K562 (cell line): ENCODE measurements around the gene AGO3. TPM values are rescaled to one million over a fixed set of nuclear protein-coding genes. Genes with fewer than 3 reads are reported as not detected.

Experiments
- ARID1B ChIP-seq: fragments of 450-650 bp; IDR thresholded peaks from 2 replicates; pipeline ENCODE4 v1.6.1; 2016; ENCODE audit warnings: antibody characterized with exemption, mild to moderate bottlenecking, inconsistent platforms
- DACH1 ChIP-seq: fragments of 450-650 bp; IDR thresholded peaks from 2 replicates; pipeline ENCODE4 v1.6.1; 2018; ENCODE audit not compliant: partially characterized antibody
- EP400 ChIP-seq: fragments of 450-650 bp; IDR thresholded peaks from 2 replicates; pipeline ENCODE4 v1.6.1; 2017; ENCODE audit warnings: antibody characterized with exemption, mild to moderate bottlenecking, moderate library complexity
- EZH2 ChIP-seq: IDR thresholded peaks from 2 replicates; pipeline ENCODE4 v1.6.1; 2012; ENCODE audit warnings: low read depth, mild to moderate bottlenecking, inconsistent platforms, low read length, borderline replicate concordance
- GATAD2B ChIP-seq: fragments of 450-650 bp; IDR thresholded peaks from 2 replicates; pipeline ENCODE4 v1.6.1; 2017; ENCODE audit warnings: mild to moderate bottlenecking, borderline replicate concordance
- GTF2F1 ChIP-seq: IDR thresholded peaks from 2 replicates; pipeline ENCODE4 v1.6.1; 2011; ENCODE audit warnings: low read depth, low read length, improper control_type of control experiment
- HMG20A ChIP-seq: fragments of 450-650 bp; formaldehyde crosslinking; conservative IDR thresholded peaks from 2 replicates; pipeline ENCODE4 v1.4.0; 2020; ENCODE audit warnings: mild to moderate bottlenecking, mixed read lengths
- HNRNPUL1 ChIP-seq: fragments of 200-400 bp; formaldehyde crosslinking; IDR thresholded peaks from 2 replicates; pipeline ENCODE4 v1.6.1; 2017; ENCODE audit warnings: low read length
- KDM2B ChIP-seq: fragments of 250-450 bp; sonication (Bioruptor Pico); IDR thresholded peaks from 2 replicates; pipeline ENCODE4 v1.8.0; 2021; ENCODE audit warnings: mild to moderate bottlenecking, moderate library complexity
- MAFK ChIP-seq: IDR thresholded peaks from 2 replicates; pipeline ENCODE4 v1.6.1; 2011; ENCODE audit warnings: low read length, improper control_type of control experiment
- MAZ ChIP-seq, 2 experiments: fragments of 450-650 bp in 1 of 2; sonication (generic) in 1 of 2; formaldehyde crosslinking; IDR thresholded peaks in 1 of 2; conservative IDR thresholded peaks in 1 of 2; 2 replicates each; pipeline versions ENCODE4 v1.4.0 to v1.5.0; 2020; ENCODE audit warnings: mild to moderate bottlenecking in 1 of 2, missing genetic modification reagents in 1 of 2
- MXI1 ChIP-seq: IDR thresholded peaks from 2 replicates; pipeline ENCODE4 v1.6.1; 2011; ENCODE audit warnings: low read depth, mild to moderate bottlenecking, improper control_type of control experiment, low read length
- NFE2L1 ChIP-seq: fragments of 450-650 bp; IDR thresholded peaks from 2 replicates; pipeline ENCODE4 v1.6.1; 2016; ENCODE audit warnings: missing genetic modification characterization, low read depth, mild to moderate bottlenecking, missing compliant biosample characterization, moderate library complexity, borderline replicate concordance
- PHF20 ChIP-seq: fragments of 450-650 bp; IDR thresholded peaks from 2 replicates; pipeline ENCODE4 v1.6.1; 2018; ENCODE audit not compliant: partially characterized antibody
- PHTF2 ChIP-seq: fragments of 250-450 bp; sonication (Bioruptor Pico); IDR thresholded peaks from 2 replicates; pipeline ENCODE4 v1.5.0; 2021; ENCODE audit warnings: mild to moderate bottlenecking
- SMAD4 ChIP-seq: fragments of 250-450 bp; sonication (Bioruptor Pico); conservative IDR thresholded peaks from 2 replicates; pipeline ENCODE4 v1.8.0; 2021; ENCODE audit warnings: inconsistent platforms, mild to moderate bottlenecking, moderate library complexity
- ZNF197 ChIP-seq: fragments of 200-800 bp; sonication (Bioruptor generic); IDR thresholded peaks from 2 replicates; pipeline ENCODE4 v1.6.1; 2016; ENCODE audit warnings: low read depth, missing genetic modification characterization, missing compliant biosample characterization
- ZNF324 ChIP-seq: fragments of 250-450 bp; sonication (Bioruptor Pico); IDR thresholded peaks from 2 replicates; pipeline ENCODE4 v1.4.0; 2020; ENCODE audit warnings: mild to moderate bottlenecking
- ZNF384 ChIP-seq: IDR thresholded peaks from 2 replicates; pipeline ENCODE4 v1.6.1; 2012; ENCODE audit warnings: low read depth, low read length, improper control_type of control experiment
- polyA plus RNA-seq, 8 experiments: library from polyadenylated mRNA; depleted of rRNA in 4 of 8; stranded (reverse) in 5 of 8; unstranded in 3 of 8; fragments of >200 nt; fragmentation: Nextera tagmentation in 2 of 8; fragmentation: Illumina TruSeq in 1 of 8; extraction: Ambion mirVana in 2 of 8; extraction: Trizol in 1 of 8; gene quantifications; 2 replicates each; pipeline versions ENCODE4 v1.2.1 to v1.2.3, GENCODE V29; 2011 to 2014; ENCODE audit warnings: inconsistent platforms in 1 of 8, missing spikeins in 1 of 8
- total RNA-seq, 7 experiments: library from RNA; depleted of rRNA in 6 of 7; stranded (reverse); fragments of >200 nt in 6 of 7; fragmentation: Illumina TruSeq in 2 of 7; extraction: Trizol in 2 of 7; gene quantifications; 2 replicates each; pipeline versions ENCODE4 v1.2.1 to v1.2.3, GENCODE V29; 2011 to 2021; ENCODE audit warnings: low replicate concordance in 1 of 7
- TF ChIP-seq, protein P1 (sequence below), 2 experiments: fragments of 450-650 bp; conservative IDR thresholded peaks; 2 replicates each; pipeline ENCODE4 v1.6.1; 2017; ENCODE audit warnings: mild to moderate bottlenecking in 2 of 2, moderate library complexity in 2 of 2
- TF ChIP-seq, protein P2 (sequence below): fragments of 450-650 bp; formaldehyde crosslinking; IDR thresholded peaks from 2 replicates; pipeline ENCODE4 v1.4.0; 2022; ENCODE audit warnings: missing genetic modification characterization
- TF ChIP-seq, protein P3 (sequence below): fragments of 450-650 bp; formaldehyde crosslinking; IDR thresholded peaks from 2 replicates; pipeline ENCODE4 v1.4.0; 2022; ENCODE audit warnings: missing genetic modification characterization
- TF ChIP-seq, protein P4 (sequence below): fragments of 450-650 bp; IDR thresholded peaks from 2 replicates; pipeline ENCODE4 v1.6.1; 2014; ENCODE audit warnings: low read depth, mild to moderate bottlenecking, moderate library complexity, borderline replicate concordance

Gene AGO3
- total and polyA plus RNA-seq, 9 of the 15 experiments (the other 6 are each of a cell fraction or from before 2014, with no cell fraction given) = 4.5 to 41.5 (median 22.7) TPM

DNA sequence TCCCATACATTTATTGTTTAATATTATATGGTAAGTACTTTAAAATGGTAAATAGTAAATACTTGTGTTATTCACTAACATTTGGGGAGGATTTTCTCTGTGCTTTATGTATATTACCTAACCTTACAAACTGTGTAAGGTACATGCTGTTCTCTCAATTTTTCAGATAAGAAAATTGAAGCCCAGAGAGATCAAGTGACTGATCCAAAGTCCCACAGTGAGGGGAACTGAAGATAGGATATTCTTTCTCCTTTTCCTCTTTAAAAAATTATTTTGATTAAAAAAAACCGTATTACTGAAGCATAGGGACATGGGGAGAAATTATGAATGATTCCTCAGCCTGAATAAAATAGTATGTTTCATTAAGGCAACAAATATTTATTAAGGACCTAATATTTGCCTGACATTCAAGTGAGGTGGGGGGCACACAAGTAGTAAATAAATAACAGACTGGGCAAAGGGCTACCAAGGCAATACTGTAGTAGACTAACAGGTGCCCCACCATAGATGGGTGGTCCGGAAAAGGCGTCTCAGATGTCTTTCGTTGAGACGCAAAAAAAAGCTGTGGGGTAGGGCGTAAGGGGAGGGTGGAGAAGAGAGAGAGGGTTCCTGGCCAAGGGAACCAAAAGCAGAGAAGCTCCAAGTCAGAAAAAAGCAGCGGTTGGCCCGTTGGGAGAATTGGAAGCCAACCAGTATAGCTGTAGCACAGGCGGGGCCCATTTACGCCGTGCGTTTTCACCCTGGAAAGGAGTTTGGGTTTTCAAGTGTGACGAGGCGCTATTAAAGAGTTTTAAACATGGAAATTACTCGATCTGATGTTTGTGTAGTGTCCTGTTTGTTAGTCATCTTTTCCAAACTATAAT, 944 bp upstream of the AGO3 start (continued):
- peak; percentile 10; the same call in 1 of the 2 replicates for TF ChIP-seq ZNF384
- no peak for TF ChIP-seq PHF20
- TF ChIP-seq KDM2B (CRISPR knock-in tag) = no peak
- TF ChIP-seq, protein P1, sequence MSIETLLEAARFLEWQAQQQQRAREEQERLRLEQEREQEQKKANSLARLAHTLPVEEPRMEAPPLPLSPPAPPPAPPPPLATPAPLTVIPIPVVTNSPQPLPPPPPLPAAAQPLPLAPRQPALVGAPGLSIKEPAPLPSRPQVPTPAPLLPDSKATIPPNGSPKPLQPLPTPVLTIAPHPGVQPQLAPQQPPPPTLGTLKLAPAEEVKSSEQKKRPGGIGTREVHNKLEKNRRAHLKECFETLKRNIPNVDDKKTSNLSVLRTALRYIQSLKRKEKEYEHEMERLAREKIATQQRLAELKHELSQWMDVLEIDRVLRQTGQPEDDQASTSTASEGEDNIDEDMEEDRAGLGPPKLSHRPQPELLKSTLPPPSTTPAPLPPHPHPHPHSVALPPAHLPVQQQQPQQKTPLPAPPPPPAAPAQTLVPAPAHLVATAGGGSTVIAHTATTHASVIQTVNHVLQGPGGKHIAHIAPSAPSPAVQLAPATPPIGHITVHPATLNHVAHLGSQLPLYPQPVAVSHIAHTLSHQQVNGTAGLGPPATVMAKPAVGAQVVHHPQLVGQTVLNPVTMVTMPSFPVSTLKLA (conservative IDR thresholded peaks at IDR 0.05) = no peak
- TF ChIP-seq ARID1B = 0 out of 2 replicates have a peak, but pooled peaks have one; percentile 13
- 0 out of 2 replicates have a peak, but pooled peaks have one; percentile 45 for TF ChIP-seq GATAD2B
- 0 out of 2 replicates have a peak, but pooled peaks have one; percentile 4 for TF ChIP-seq MAFK
- no peak for TF ChIP-seq SMAD4 (CRISPR knock-in tag)
- no peak for TF ChIP-seq MAZ (CRISPR knock-in tag; conservative IDR thresholded peaks at IDR 0.05 in 1 of 2, IDR thresholded peaks at IDR 0.05 in 1 of 2)
- TF ChIP-seq MXI1 = no peak
- TF ChIP-seq, protein P2, sequence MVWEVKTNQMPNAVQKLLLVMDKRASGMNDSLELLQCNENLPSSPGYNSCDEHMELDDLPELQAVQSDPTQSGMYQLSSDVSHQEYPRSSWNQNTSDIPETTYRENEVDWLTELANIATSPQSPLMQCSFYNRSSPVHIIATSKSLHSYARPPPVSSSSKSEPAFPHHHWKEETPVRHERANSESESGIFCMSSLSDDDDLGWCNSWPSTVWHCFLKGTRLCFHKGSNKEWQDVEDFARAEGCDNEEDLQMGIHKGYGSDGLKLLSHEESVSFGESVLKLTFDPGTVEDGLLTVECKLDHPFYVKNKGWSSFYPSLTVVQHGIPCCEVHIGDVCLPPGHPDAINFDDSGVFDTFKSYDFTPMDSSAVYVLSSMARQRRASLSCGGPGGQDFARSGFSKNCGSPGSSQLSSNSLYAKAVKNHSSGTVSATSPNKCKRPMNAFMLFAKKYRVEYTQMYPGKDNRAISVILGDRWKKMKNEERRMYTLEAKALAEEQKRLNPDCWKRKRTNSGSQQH (CRISPR knock-in tag) = peak; percentile 79; the same call in 1 of the 2 replicates
- TF ChIP-seq HMG20A = no peak
- no peak for TF ChIP-seq EZH2
- no peak for TF ChIP-seq ZNF324 (CRISPR knock-in tag)
- no peak for TF ChIP-seq ZNF197 (CRISPR knock-in tag)
- TF ChIP-seq PHTF2 = peak; percentile 32; the same call in 1 of the 2 replicates
- TF ChIP-seq EP400 = no peak
- peak; percentile 78 for TF ChIP-seq DACH1
- TF ChIP-seq, protein P3, sequence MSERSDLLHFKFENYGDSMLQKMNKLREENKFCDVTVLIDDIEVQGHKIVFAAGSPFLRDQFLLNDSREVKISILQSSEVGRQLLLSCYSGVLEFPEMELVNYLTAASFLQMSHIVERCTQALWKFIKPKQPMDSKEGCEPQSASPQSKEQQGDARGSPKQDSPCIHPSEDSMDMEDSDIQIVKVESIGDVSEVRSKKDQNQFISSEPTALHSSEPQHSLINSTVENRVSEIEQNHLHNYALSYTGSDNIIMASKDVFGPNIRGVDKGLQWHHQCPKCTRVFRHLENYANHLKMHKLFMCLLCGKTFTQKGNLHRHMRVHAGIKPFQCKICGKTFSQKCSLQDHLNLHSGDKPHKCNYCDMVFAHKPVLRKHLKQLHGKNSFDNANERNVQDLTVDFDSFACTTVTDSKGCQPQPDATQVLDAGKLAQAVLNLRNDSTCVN (CRISPR knock-in tag) = peak; percentile 70; the same call in 1 of the 2 replicates
- TF ChIP-seq, protein P4, sequence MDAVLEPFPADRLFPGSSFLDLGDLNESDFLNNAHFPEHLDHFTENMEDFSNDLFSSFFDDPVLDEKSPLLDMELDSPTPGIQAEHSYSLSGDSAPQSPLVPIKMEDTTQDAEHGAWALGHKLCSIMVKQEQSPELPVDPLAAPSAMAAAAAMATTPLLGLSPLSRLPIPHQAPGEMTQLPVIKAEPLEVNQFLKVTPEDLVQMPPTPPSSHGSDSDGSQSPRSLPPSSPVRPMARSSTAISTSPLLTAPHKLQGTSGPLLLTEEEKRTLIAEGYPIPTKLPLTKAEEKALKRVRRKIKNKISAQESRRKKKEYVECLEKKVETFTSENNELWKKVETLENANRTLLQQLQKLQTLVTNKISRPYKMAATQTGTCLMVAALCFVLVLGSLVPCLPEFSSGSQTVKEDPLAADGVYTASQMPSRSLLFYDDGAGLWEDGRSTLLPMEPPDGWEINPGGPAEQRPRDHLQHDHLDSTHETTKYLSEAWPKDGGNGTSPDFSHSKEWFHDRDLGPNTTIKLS = no peak
- TF ChIP-seq NFE2L1 (tag) = no peak
- no peak for TF ChIP-seq GTF2F1
- TF ChIP-seq HNRNPUL1 = no peak
